Right lobe of liver (tissue), 4 donors: ENCODE data around the gene PCIF1.

ENCODE experiments used
- CTCF ChIP-seq, 4 donors: fragments of 200-600 bp in 3 of 4; fragments of 450-650 bp in 1 of 4; IDR thresholded peaks; one replicate each; pipeline versions ENCODE4 v1.5.1 to v1.8.0; 2016 to 2022; ENCODE audit warnings: antibody characterized with exemption in 4 of 4, mild to moderate bottlenecking in 2 of 4
- POLR2A ChIP-seq: fragments of 450-650 bp; IDR thresholded peaks from one replicate; pipeline ENCODE4 v1.6.1; 2017; ENCODE audit warnings: antibody characterized with exemption, mild to moderate bottlenecking
- donor health status: DM: no; HTN: no; CAD: no.
- donor health status: DM: no; HTN: no; CAD: no.
- donor health status: DM: no; HTN: yes; CAD: no.

DNA sequence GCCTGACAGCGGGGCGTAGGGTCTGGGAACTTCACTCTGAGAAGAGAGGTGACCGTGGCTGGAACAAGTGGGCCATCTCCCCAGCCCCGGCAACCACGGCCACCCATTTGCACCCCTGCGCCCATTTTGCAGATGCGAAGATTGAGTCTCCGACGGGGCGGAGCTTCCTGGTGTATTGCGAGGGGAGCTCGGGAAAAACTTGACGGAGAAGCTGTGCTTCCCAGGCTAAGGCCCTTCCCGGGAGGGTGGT is 36.9 kb downstream of the PCIF1 start:
- TF ChIP-seq CTCF (IDR thresholded peaks at IDR 0.05): no peak
- TF ChIP-seq POLR2A: no peak
